Esophagus squamous epithelium (tissue), 5 donors: Measurements from ENCODE around the gene ARL10. TPM values are rescaled to one million over a fixed set of nuclear protein-coding genes. Genes with fewer than 3 reads are reported as not detected.

Experiments
- DNase-seq: peaks from one replicate; lab custom pipeline; 2025; lab: John Stamatoyannopoulos, UW
- H3K27ac ChIP-seq, 4 donors: fragments of 200-600 bp; sonication (generic); one replicate each; pipeline ENCODE4 v1.5.1; 2016 to 2019; ENCODE audit warnings: mild to moderate bottlenecking in 1 of 4
- H3K27me3 ChIP-seq, 4 donors: fragments of 200-600 bp; sonication (generic); 1 replicate in 3 of 4; 2 replicates in 1 of 4; pipeline versions ENCODE4 v1.5.1 to v1.6.0; 2017 to 2021; ENCODE audit warnings: antibody characterized with exemption in 1 of 4
- H3K36me3 ChIP-seq, 3 donors: fragments of 200-600 bp; sonication (generic); one replicate each; pipeline ENCODE4 v1.5.1; 2016 to 2019
- H3K4me1 ChIP-seq, 3 donors: fragments of 200-600 bp; sonication (generic); one replicate each; pipeline ENCODE4 v1.5.1; 2017 to 2019
- H3K4me3 ChIP-seq, 4 donors: fragments of 200-600 bp; sonication (generic); 1 replicate in 3 of 4; 2 replicates in 1 of 4; pipeline ENCODE4 v1.5.1; 2016 to 2019; ENCODE audit warnings: mild to moderate bottlenecking in 2 of 4, moderate library complexity in 1 of 4
- H3K9me3 ChIP-seq, 3 donors: fragments of 200-600 bp; sonication (generic); one replicate each; pipeline ENCODE4 v1.5.1; 2016 to 2019
- CTCF ChIP-seq, 6 experiments: fragments of 450-650 bp in 4 of 6; fragments of 200-600 bp in 2 of 6; sonication (generic) in 2 of 6; IDR thresholded peaks; one replicate each; pipeline ENCODE4 v1.5.1; 2016 to 2019; ENCODE audit warnings: antibody characterized with exemption in 6 of 6, mild to moderate bottlenecking in 4 of 6, moderate library complexity in 4 of 6
- POLR2A ChIP-seq, 4 donors: fragments of 450-650 bp; IDR thresholded peaks; one replicate each; pipeline ENCODE4 v1.6.1; 2017; ENCODE audit warnings: antibody characterized with exemption in 4 of 4, mild to moderate bottlenecking in 4 of 4, moderate library complexity in 3 of 4
- WGBS, 2 donors: methylation state at CpG; one replicate each; pipeline ENCODE4 v1.1.5; 2018; 5-methylcytosine and 5-hydroxymethylcytosine counted together
- intact Hi-C: fragments of 100-400 bp; cut with DNase I; formaldehyde crosslinking; loops from one replicate; pipeline ENCODE4 v1.15.0; 2022
- total RNA-seq, 4 donors: library from RNA; depleted of rRNA; stranded (reverse); fragments of >200 nt; gene quantifications; one replicate each; pipeline ENCODE4 v1.1.0, GENCODE V29; 2016
- donor health status: DM: yes; HTN: yes; CAD: no.

The ARL10 gene
- total RNA-seq, 4 donors from 2014 or later = 2.4 to 10.1 (median 6.3) TPM

- Histone ChIP-seq H3K4me3 (no peak overlapping the region), H3K4me1 (peaks cover 0 to 45% (median 14%) of the 10 kb centered on the region in 3 donors), H3K9me3 (no peaks in the 10 kb centered on the region), H3K27me3 (no peaks in the 10 kb centered on the region), H3K27ac (no peak overlapping the region), H3K36me3 (peaks cover 6 to 92% (median 46%) of the 10 kb centered on the region in 3 donors)
- DNase-seq = no peak
- WGBS, 2 donors = 82 to 85% methylated on average over 14 to 16 of the region's 16 CpGs
- TF ChIP-seq POLR2A (IDR thresholded peaks at IDR 0.05) (no peak), CTCF (IDR thresholded peaks at IDR 0.05) (no peak)
- intact Hi-C loops = no loop called here
Measured at GRCh38 chr5:176355400-176356178, 9.7 kb upstream of the ARL10 start.

GRCh38 chr5:176356179-176356566 is 9.1 kb upstream of the ARL10 start:
- Histone ChIP-seq H3K4me3 (no peak overlapping the region), H3K27me3 (no peaks in the 10 kb centered on the region), H3K27ac (no peak overlapping the region), H3K36me3 (peaks cover 6 to 86% (median 40%) of the 10 kb centered on the region in 3 donors), H3K4me1 (peaks cover 0 to 51% (median 16%) of the 10 kb centered on the region in 3 donors), H3K9me3 (no peaks in the 10 kb centered on the region)
- intact Hi-C loops = no loop called here
- DNase-seq = no peak
- WGBS, 2 donors = 87 to 96% methylated on average over 3 of the region's 3 CpGs
- TF ChIP-seq POLR2A (IDR thresholded peaks at IDR 0.05) = no peak
- no peak for TF ChIP-seq CTCF (IDR thresholded peaks at IDR 0.05)

GRCh38 chr5:176359658-176360057 is 5.6 kb upstream of the ARL10 start:
- Histone ChIP-seq H3K36me3 (peaks cover 0 to 51% (median 18%) of the 10 kb centered on the region in 3 donors), H3K4me1 (peaks cover 0 to 60% (median 17%) of the 10 kb centered on the region in 3 donors), H3K4me3 (peak overlapping the region in 1 of 4 donors; percentile 29), H3K27me3 (no peaks in the 10 kb centered on the region), H3K9me3 (no peaks in the 10 kb centered on the region), H3K27ac (no peak overlapping the region)
- WGBS, 2 donors = 49 to 53% methylated on average over 4 of the region's 4 CpGs
- intact Hi-C loops = no loop called here
- no peak for DNase-seq
- TF ChIP-seq CTCF (IDR thresholded peaks at IDR 0.05) (no peak), POLR2A (IDR thresholded peaks at IDR 0.05) (no peak)

GRCh38 chr5:176360894-176361436 is 4.3 kb upstream of the ARL10 start:
- Histone ChIP-seq H3K4me1 (peaks cover 0 to 56% (median 20%) of the 10 kb centered on the region in 3 donors), H3K9me3 (no peaks in the 10 kb centered on the region), H3K4me3 (peak overlapping the region; percentile 83 to 94 (median 89)), H3K27ac (peak overlapping the region; percentile 78 to 88 (median 82)), H3K36me3 (peaks cover 0 to 38% (median 15%) of the 10 kb centered on the region in 3 donors), H3K27me3 (no peaks in the 10 kb centered on the region)
- WGBS, 2 donors = 2 to 7% methylated on average over 11 to 20 of the region's 27 CpGs
- no peak for TF ChIP-seq CTCF (IDR thresholded peaks at IDR 0.05)
- TF ChIP-seq POLR2A (IDR thresholded peaks at IDR 0.05) = no peak
- intact Hi-C loops = no loop called here
- no peak for DNase-seq
